Measurements from ENCODE around the gene NXPH4.

- TF ChIP-seq POLR2A (IDR thresholded peaks at IDR 0.05; ENCODE audit: borderline replicate concordance, extremely low read depth, insufficient read depth, insufficient read length) (no peak), POLR2AphosphoS5 (IDR thresholded peaks at IDR 0.05; ENCODE audit: low read depth, low read length) (no peak), ZFX (IDR thresholded peaks at IDR 0.05) (no peak), EGR1 (IDR thresholded peaks at IDR 0.05; ENCODE audit: low read depth) (no peak), EZH2 (IDR thresholded peaks at IDR 0.05) (no peak), YY1 (IDR thresholded peaks at IDR 0.05; ENCODE audit: extremely low read depth, insufficient replicate concordance, low read depth, low read length) (no peak)
- TF ChIP-seq, protein P1, sequence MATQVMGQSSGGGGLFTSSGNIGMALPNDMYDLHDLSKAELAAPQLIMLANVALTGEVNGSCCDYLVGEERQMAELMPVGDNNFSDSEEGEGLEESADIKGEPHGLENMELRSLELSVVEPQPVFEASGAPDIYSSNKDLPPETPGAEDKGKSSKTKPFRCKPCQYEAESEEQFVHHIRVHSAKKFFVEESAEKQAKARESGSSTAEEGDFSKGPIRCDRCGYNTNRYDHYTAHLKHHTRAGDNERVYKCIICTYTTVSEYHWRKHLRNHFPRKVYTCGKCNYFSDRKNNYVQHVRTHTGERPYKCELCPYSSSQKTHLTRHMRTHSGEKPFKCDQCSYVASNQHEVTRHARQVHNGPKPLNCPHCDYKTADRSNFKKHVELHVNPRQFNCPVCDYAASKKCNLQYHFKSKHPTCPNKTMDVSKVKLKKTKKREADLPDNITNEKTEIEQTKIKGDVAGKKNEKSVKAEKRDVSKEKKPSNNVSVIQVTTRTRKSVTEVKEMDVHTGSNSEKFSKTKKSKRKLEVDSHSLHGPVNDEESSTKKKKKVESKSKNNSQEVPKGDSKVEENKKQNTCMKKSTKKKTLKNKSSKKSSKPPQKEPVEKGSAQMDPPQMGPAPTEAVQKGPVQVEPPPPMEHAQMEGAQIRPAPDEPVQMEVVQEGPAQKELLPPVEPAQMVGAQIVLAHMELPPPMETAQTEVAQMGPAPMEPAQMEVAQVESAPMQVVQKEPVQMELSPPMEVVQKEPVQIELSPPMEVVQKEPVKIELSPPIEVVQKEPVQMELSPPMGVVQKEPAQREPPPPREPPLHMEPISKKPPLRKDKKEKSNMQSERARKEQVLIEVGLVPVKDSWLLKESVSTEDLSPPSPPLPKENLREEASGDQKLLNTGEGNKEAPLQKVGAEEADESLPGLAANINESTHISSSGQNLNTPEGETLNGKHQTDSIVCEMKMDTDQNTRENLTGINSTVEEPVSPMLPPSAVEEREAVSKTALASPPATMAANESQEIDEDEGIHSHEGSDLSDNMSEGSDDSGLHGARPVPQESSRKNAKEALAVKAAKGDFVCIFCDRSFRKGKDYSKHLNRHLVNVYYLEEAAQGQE (IDR thresholded peaks at IDR 0.05; ENCODE audit: low read depth): no peak
- TF ChIP-seq, protein P2, sequence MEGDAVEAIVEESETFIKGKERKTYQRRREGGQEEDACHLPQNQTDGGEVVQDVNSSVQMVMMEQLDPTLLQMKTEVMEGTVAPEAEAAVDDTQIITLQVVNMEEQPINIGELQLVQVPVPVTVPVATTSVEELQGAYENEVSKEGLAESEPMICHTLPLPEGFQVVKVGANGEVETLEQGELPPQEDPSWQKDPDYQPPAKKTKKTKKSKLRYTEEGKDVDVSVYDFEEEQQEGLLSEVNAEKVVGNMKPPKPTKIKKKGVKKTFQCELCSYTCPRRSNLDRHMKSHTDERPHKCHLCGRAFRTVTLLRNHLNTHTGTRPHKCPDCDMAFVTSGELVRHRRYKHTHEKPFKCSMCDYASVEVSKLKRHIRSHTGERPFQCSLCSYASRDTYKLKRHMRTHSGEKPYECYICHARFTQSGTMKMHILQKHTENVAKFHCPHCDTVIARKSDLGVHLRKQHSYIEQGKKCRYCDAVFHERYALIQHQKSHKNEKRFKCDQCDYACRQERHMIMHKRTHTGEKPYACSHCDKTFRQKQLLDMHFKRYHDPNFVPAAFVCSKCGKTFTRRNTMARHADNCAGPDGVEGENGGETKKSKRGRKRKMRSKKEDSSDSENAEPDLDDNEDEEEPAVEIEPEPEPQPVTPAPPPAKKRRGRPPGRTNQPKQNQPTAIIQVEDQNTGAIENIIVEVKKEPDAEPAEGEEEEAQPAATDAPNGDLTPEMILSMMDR (IDR thresholded peaks at IDR 0.05 in 2 of 3, conservative IDR thresholded peaks at IDR 0.05 in 1 of 3; ENCODE audit: borderline replicate concordance in 1 of 3, insufficient read depth in 1 of 3, low read depth in 2 of 3, low read length in 2 of 3): no peak
- TF ChIP-seq, protein P3, sequence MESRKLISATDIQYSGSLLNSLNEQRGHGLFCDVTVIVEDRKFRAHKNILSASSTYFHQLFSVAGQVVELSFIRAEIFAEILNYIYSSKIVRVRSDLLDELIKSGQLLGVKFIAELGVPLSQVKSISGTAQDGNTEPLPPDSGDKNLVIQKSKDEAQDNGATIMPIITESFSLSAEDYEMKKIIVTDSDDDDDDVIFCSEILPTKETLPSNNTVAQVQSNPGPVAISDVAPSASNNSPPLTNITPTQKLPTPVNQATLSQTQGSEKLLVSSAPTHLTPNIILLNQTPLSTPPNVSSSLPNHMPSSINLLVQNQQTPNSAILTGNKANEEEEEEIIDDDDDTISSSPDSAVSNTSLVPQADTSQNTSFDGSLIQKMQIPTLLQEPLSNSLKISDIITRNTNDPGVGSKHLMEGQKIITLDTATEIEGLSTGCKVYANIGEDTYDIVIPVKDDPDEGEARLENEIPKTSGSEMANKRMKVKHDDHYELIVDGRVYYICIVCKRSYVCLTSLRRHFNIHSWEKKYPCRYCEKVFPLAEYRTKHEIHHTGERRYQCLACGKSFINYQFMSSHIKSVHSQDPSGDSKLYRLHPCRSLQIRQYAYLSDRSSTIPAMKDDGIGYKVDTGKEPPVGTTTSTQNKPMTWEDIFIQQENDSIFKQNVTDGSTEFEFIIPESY (IDR thresholded peaks at IDR 0.05; ENCODE audit: extremely low read depth, insufficient replicate concordance, low read length): no peak
Observed at GRCh38 chr12:57223191-57224165, 6.9 kb downstream of the NXPH4 start.

Data from HCT116 (cell line).